H1 (cell line): Measurements from ENCODE around the gene CNR1. TPM values are rescaled to one million over a fixed set of nuclear protein-coding genes. Genes with fewer than 3 reads are reported as not detected.

Experiments
- CHD7 ChIP-seq: fragments of 300-600 bp; sonication (generic); IDR thresholded peaks from 2 replicates; pipeline ENCODE4 v1.7.1; 2012; ENCODE audit warnings: low read length, moderate library complexity, mild to moderate bottlenecking, inconsistent platforms; ENCODE audit not compliant: insufficient replicate concordance
- polyA plus RNA-seq, 7 experiments: library from polyadenylated mRNA; depleted of rRNA in 3 of 7; stranded (reverse) in 5 of 7; unstranded in 2 of 7; fragments of >200 nt in 5 of 7; fragments of 200-250 nt in 2 of 7; gene quantifications; 1 replicate in 5 of 7; 2 replicates in 1 of 7; 4 replicates in 1 of 7; pipeline versions ENCODE4 v1.2.1 to v1.2.3, GENCODE V29; 2011 to 2013; ENCODE audit warnings: missing spikeins in 2 of 7, mixed read lengths in 2 of 7
- total RNA-seq: library from RNA; stranded (reverse); fragmentation: NEBNext Ultra II Directional; extraction: Animal tissue kit (Norgen Biotek cat#: 25700); gene quantifications from 2 replicates; pipeline ENCODE4 v1.2.1, GENCODE V29; 2021

The CNR1 gene
- total and polyA plus RNA-seq, 2 of the 8 experiments (the other 6 are each of a cell fraction or from before 2014, with no cell fraction given) = 0.83 to 3.1 TPM

GRCh38 chr6:88111991-88112390, 54.2 kb downstream of the CNR1 start (continued):
- no peak for TF ChIP-seq CHD7
- TF ChIP-seq, all 59 proteins: peak for 0
